ENCODE measurements around the gene GATA1. TPM values are rescaled to one million over a fixed set of nuclear protein-coding genes. Genes with fewer than 3 reads are reported as not detected.

The GATA1 gene
- total RNA-seq, 1 donor from 2014 or later, result not detected

DNA sequence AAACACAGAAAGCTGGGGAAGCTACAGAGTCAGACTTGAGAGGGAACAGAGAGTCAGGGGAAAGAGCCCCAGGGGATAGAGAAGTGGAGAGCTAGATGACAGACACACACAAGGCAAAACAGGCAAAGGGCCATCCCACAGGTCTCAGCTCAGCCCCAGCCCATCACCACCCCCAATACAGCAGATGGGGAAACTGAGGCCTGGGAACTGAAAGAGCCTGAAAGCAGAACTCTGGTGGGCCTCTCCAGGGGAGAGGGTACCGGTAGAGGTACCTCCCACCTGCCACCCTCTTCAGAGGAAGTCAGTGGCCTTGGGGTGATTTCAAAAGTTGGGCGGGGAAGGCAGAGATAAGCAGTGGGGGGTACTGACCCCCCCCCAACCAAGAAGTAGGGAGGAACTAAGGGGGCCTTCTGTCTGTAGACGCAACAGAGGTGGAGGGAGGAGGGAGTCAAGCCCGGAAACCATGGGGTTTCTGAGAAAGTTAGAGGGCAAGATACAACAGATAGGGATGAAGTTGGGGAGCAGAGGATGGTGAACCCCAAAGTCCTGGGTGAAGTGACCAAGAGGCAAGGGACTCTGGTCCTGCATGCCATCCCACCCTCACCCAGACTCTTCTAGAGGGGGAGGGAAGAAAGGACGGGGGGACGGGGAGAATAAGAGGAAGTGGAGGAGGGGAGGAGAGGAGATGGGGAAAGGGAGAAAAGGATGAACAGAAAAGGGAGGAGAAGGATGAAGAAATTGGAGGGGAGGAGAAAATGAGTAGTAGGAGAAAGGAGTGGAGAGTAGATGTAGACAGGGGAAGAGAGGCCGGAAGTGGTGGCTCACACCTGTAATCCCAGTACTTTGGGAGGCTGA lies 3.2 kb downstream of the GATA1 start:
- no peaks in the 10 kb centered on the region for H3K4me1 ChIP-seq (ENCODE audit: insufficient read depth, low read length)
- Mint-ChIP-seq H3K4me1 (ENCODE audit: low read depth, unreplicated experiment) (peaks cover 4% of the 10 kb centered on the region), H3K27me3 (ENCODE audit: low read depth, unreplicated experiment) (peaks cover 25% of the 10 kb centered on the region), H3K27ac (ENCODE audit: unreplicated experiment) (no peak overlapping the region), H3K4me3 (ENCODE audit: unreplicated experiment) (no peak overlapping the region), H3K36me3 (ENCODE audit: low read depth, unreplicated experiment) (no peaks in the 10 kb centered on the region), H3K9me3 (ENCODE audit: unreplicated experiment) (no peaks in the 10 kb centered on the region)
- H3K36me3 ChIP-seq (ENCODE audit: insufficient read depth, low read length), result no peaks in the 10 kb centered on the region
- FAIRE-seq (no peak), DNase-seq (ENCODE audit: low read depth) (no peak)
- no peak overlapping the region for H3K9ac ChIP-seq (ENCODE audit: low read length)
- H3K27me3 ChIP-seq (ENCODE audit: insufficient read depth, low read length), result peaks cover 3% of the 10 kb centered on the region
- H3K79me2 ChIP-seq (ENCODE audit: insufficient read depth, low read length), result no peaks in the 10 kb centered on the region
- no peak overlapping the region for H3K27ac ChIP-seq (ENCODE audit: low read depth, low read length)
- H3K4me3 ChIP-seq (ENCODE audit: insufficient read depth, low read depth, low read length), result no peak overlapping the region
- no peak overlapping the region for H3K4me2 ChIP-seq (ENCODE audit: low read length)
- no peaks in the 10 kb centered on the region for H4K20me1 ChIP-seq (ENCODE audit: insufficient read depth, low read length)
- no peak overlapping the region for H2AFZ ChIP-seq (ENCODE audit: low read depth, low read length)
- no peak for TF ChIP-seq EZH2 (IDR thresholded peaks at IDR 0.05; ENCODE audit: insufficient read depth, low read length)
- TF ChIP-seq, protein P1, sequence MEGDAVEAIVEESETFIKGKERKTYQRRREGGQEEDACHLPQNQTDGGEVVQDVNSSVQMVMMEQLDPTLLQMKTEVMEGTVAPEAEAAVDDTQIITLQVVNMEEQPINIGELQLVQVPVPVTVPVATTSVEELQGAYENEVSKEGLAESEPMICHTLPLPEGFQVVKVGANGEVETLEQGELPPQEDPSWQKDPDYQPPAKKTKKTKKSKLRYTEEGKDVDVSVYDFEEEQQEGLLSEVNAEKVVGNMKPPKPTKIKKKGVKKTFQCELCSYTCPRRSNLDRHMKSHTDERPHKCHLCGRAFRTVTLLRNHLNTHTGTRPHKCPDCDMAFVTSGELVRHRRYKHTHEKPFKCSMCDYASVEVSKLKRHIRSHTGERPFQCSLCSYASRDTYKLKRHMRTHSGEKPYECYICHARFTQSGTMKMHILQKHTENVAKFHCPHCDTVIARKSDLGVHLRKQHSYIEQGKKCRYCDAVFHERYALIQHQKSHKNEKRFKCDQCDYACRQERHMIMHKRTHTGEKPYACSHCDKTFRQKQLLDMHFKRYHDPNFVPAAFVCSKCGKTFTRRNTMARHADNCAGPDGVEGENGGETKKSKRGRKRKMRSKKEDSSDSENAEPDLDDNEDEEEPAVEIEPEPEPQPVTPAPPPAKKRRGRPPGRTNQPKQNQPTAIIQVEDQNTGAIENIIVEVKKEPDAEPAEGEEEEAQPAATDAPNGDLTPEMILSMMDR (IDR thresholded peaks at IDR 0.05; ENCODE audit: insufficient read depth, low read depth, low read length), result no peak
- no peaks in the 10 kb centered on the region for H3K9me3 ChIP-seq (ENCODE audit: insufficient read depth, low read depth, low read length)

GRCh38 chrX:48790477-48790876 lies 4.1 kb downstream of the GATA1 start:
- peaks cover 25% of the 10 kb centered on the region for H3K27me3 Mint-ChIP-seq (ENCODE audit: low read depth, unreplicated experiment)
- Histone ChIP-seq H3K36me3 (ENCODE audit: insufficient read depth, low read length) (no peaks in the 10 kb centered on the region), H2AFZ (ENCODE audit: low read depth, low read length) (no peak overlapping the region), H3K79me2 (ENCODE audit: insufficient read depth, low read length) (no peaks in the 10 kb centered on the region), H3K4me3 (ENCODE audit: insufficient read depth, low read depth, low read length) (no peak overlapping the region), H3K9ac (ENCODE audit: low read length) (no peak overlapping the region), H3K9me3 (ENCODE audit: insufficient read depth, low read depth, low read length) (no peaks in the 10 kb centered on the region), H3K4me1 (ENCODE audit: insufficient read depth, low read length) (peaks cover 7% of the 10 kb centered on the region), H3K27ac (ENCODE audit: low read depth, low read length) (no peak overlapping the region), H3K27me3 (ENCODE audit: insufficient read depth, low read length) (peaks cover 3% of the 10 kb centered on the region), H4K20me1 (ENCODE audit: insufficient read depth, low read length) (no peaks in the 10 kb centered on the region), H3K4me2 (ENCODE audit: low read length) (no peak overlapping the region)
- DNase-seq (ENCODE audit: low read depth), result no peak
- no peak for TF ChIP-seq EZH2 (IDR thresholded peaks at IDR 0.05; ENCODE audit: insufficient read depth, low read length)
- TF ChIP-seq, protein P1 (IDR thresholded peaks at IDR 0.05; ENCODE audit: insufficient read depth, low read depth, low read length), result no peak
- no peak overlapping the region for H3K4me3 Mint-ChIP-seq (ENCODE audit: unreplicated experiment)
- H3K9me3 Mint-ChIP-seq (ENCODE audit: unreplicated experiment), result no peaks in the 10 kb centered on the region
- H3K36me3 Mint-ChIP-seq (ENCODE audit: low read depth, unreplicated experiment), result no peaks in the 10 kb centered on the region
- H3K4me1 Mint-ChIP-seq (ENCODE audit: low read depth, unreplicated experiment), result peaks cover 7% of the 10 kb centered on the region
- no peak overlapping the region for H3K27ac Mint-ChIP-seq (ENCODE audit: unreplicated experiment)
- FAIRE-seq, result no peak
